DOHH2 (cell line): Measurements from ENCODE around the gene HCAR2.

ENCODE experiments used
- H3F3A ChIP-seq: fragments of 200-600 bp; sonication (generic), shearing (Covaris generic); 2 replicates; pipeline ENCODE4 v1.6.0; 2016; ENCODE audit warnings: antibody characterized with exemption, mild to moderate bottlenecking; ENCODE audit not compliant: control insufficient read depth, insufficient read depth
- H3K27ac ChIP-seq: fragments of 200-600 bp; sonication (generic); 2 replicates; pipeline ENCODE4 v1.5.1; 2014; ENCODE audit warnings: low read depth, mild to moderate bottlenecking, low read length, moderate library complexity
- H3K27me3 ChIP-seq: fragments of 200-600 bp; sonication (generic); 2 replicates; pipeline ENCODE4 v1.6.1; 2014; ENCODE audit warnings: mild to moderate bottlenecking, low read length, mixed read lengths; ENCODE audit not compliant: control insufficient read depth
- H3K36me3 ChIP-seq: fragments of 200-600 bp; sonication (generic); 2 replicates; pipeline ENCODE4 v1.6.1; 2014; ENCODE audit warnings: mild to moderate bottlenecking, low read length, moderate library complexity, mixed read lengths; ENCODE audit not compliant: control insufficient read depth
- H3K4me1 ChIP-seq: fragments of 200-600 bp; sonication (generic); 2 replicates; pipeline ENCODE4 v1.6.1; 2014; ENCODE audit warnings: mild to moderate bottlenecking, low read length, mixed read lengths; ENCODE audit not compliant: control insufficient read depth
- H3K4me2 ChIP-seq: fragments of 200-600 bp; sonication (generic); 2 replicates; pipeline ENCODE4 v1.6.0; 2014; ENCODE audit warnings: mild to moderate bottlenecking, low read length, moderate library complexity
- H3K4me3 ChIP-seq: fragments of 200-600 bp; sonication (generic); 2 replicates; pipeline ENCODE4 v1.5.1; 2014; ENCODE audit warnings: mild to moderate bottlenecking, low read length, mixed read lengths
- H3K79me2 ChIP-seq: fragments of 200-600 bp; sonication (generic); 2 replicates; pipeline ENCODE4 v1.6.1; 2014; ENCODE audit warnings: mild to moderate bottlenecking, low read length, mixed read lengths; ENCODE audit not compliant: control insufficient read depth
- H3K9me2 ChIP-seq: fragments of 200-600 bp; sonication (generic); replicated peaks from 2 replicates; pipeline ENCODE4 v1.6.1; 2014; ENCODE audit warnings: mild to moderate bottlenecking, low read length, mixed read lengths; ENCODE audit not compliant: control insufficient read depth
- H3K9me3 ChIP-seq: fragments of 200-600 bp; sonication (generic); 2 replicates; pipeline ENCODE4 v1.6.1; 2014; ENCODE audit warnings: antibody characterized with exemption, low read length, mixed read lengths; ENCODE audit not compliant: control insufficient read depth, insufficient read depth
- H4K20me1 ChIP-seq: fragments of 200-600 bp; sonication (generic); 2 replicates; pipeline ENCODE4 v1.6.0; 2014; ENCODE audit warnings: low read depth, mild to moderate bottlenecking, antibody characterized with exemption, low read length, moderate library complexity; ENCODE audit not compliant: control insufficient read depth, insufficient read depth
- CTCF ChIP-seq: fragments of 200-600 bp; sonication (generic); IDR thresholded peaks from one replicate; pipeline ENCODE4 v1.5.1; 2014; ENCODE audit warnings: antibody characterized with exemption, mild to moderate bottlenecking, low read depth, low read length; ENCODE audit not compliant: poor library complexity, severe bottlenecking
- EZH2phosphoT487 ChIP-seq: fragments of 200-600 bp; sonication (generic); IDR thresholded peaks from 2 replicates; pipeline ENCODE4 v1.6.1; 2017; ENCODE audit warnings: borderline replicate concordance, mild to moderate bottlenecking, antibody characterized with exemption, low read length, moderate library complexity, mixed read lengths

Gene HCAR2

DNA sequence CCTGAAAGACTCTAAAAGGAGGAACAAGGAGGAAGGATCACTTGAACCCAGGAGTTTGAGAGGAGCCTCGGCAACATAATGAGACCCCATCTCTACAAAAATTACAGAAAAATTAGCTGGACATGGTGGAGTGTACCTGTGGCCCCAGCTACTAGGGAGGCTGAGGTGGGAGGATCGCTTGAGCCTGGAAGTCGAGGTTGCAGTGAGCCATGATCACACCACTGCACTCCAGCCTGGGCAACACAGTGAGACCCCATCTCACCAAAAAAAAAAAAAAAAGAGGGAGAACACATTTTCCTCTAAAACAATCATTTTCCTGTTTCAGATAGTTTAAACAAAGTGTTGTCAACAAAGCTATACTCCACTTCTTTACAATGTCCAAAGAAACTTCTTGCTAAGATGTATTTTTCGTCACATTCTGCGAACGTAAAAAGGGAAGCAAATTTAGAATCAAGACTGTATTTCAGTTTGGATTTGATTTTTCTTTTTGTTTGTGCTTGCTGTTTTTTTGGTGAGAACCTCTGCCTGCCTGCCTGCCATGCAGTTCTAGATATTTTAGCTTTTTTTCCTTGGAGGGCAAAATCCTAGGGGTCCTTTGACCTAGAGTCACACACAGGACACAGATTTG, 22.4 kb upstream of the HCAR2 start:
- Histone ChIP-seq H3K4me1 (peaks cover 61% of the 10 kb centered on the region), H3F3A (peaks cover 13% of the 10 kb centered on the region), H3K79me2 (no peaks in the 10 kb centered on the region), H3K9me2 (no peaks in the 10 kb centered on the region), H3K4me3 (peak overlapping the region; percentile 27), H3K27me3 (no peaks in the 10 kb centered on the region), H3K4me2 (peak overlapping the region; percentile 53), H4K20me1 (no peaks in the 10 kb centered on the region), H3K36me3 (no peaks in the 10 kb centered on the region), H3K9me3 (no peaks in the 10 kb centered on the region), H3K27ac (peak overlapping the region; percentile 61)
- TF ChIP-seq EZH2phosphoT487 = no peak
- no peak for TF ChIP-seq CTCF

DNA sequence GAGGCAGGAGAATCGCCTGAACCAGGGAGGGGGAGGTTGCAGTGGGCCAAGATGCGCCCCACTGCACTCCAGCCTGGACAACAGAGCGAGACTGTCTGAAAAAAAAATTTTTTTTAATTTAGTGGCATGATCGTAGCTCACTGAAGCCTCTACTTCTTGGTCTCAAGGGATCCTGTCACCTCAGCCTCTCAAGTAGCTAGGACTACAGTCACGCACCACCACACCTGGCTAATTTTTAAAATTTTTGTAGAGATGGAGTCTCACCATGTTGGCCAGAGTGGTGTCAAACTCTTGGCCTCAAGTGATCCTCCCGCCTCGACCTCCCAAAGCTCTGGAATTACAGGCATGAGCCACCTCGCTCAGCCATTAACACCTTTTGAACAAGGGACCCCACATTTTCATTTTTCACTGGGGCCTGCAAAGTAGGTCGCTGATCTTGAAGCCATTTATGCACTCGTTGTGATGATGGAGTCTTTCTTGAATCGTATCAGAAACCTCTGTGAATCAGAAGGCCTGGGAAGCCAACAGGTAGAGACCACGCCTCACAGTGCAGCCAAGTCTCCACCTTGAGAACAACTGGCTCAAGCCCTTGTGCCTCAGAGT, 21.6 kb upstream of the HCAR2 start:
- Histone ChIP-seq H4K20me1 (no peaks in the 10 kb centered on the region), H3K9me2 (no peaks in the 10 kb centered on the region), H3K9me3 (no peaks in the 10 kb centered on the region), H3K27me3 (no peaks in the 10 kb centered on the region), H3K4me3 (peak overlapping the region; percentile 27), H3F3A (peaks cover 15% of the 10 kb centered on the region), H3K4me2 (peak overlapping the region; percentile 53), H3K79me2 (no peaks in the 10 kb centered on the region), H3K36me3 (no peaks in the 10 kb centered on the region), H3K4me1 (peaks cover 61% of the 10 kb centered on the region), H3K27ac (peak overlapping the region; percentile 61)
- TF ChIP-seq EZH2phosphoT487 (no peak), CTCF (no peak)

GRCh38 chr12:122722387-122722786, 19.2 kb upstream of the HCAR2 start:
- no peaks in the 10 kb centered on the region for H4K20me1 ChIP-seq
- peak overlapping the region; percentile 15 for H3K4me2 ChIP-seq
- H3K9me3 ChIP-seq = no peaks in the 10 kb centered on the region
- H3K79me2 ChIP-seq = no peaks in the 10 kb centered on the region
- H3K4me1 ChIP-seq = peaks cover 61% of the 10 kb centered on the region
- peaks cover 15% of the 10 kb centered on the region for H3F3A ChIP-seq
- no peak overlapping the region for H3K4me3 ChIP-seq
- no peaks in the 10 kb centered on the region for H3K27me3 ChIP-seq
- TF ChIP-seq CTCF (no peak), EZH2phosphoT487 (no peak)
- H3K27ac ChIP-seq = no peak overlapping the region
- H3K36me3 ChIP-seq = no peaks in the 10 kb centered on the region
- H3K9me2 ChIP-seq = no peaks in the 10 kb centered on the region
